ENCODE data around the gene DICER1.
A peak's percentile ranks its signal among the peaks of the same experiment; 100 is the strongest.
"Not testable (repeated sequence)": the region's sequence is repeated elsewhere in the genome, so short reads cannot be mapped to it uniquely, and the experiment has no call there.

The DICER1 gene, protein sequence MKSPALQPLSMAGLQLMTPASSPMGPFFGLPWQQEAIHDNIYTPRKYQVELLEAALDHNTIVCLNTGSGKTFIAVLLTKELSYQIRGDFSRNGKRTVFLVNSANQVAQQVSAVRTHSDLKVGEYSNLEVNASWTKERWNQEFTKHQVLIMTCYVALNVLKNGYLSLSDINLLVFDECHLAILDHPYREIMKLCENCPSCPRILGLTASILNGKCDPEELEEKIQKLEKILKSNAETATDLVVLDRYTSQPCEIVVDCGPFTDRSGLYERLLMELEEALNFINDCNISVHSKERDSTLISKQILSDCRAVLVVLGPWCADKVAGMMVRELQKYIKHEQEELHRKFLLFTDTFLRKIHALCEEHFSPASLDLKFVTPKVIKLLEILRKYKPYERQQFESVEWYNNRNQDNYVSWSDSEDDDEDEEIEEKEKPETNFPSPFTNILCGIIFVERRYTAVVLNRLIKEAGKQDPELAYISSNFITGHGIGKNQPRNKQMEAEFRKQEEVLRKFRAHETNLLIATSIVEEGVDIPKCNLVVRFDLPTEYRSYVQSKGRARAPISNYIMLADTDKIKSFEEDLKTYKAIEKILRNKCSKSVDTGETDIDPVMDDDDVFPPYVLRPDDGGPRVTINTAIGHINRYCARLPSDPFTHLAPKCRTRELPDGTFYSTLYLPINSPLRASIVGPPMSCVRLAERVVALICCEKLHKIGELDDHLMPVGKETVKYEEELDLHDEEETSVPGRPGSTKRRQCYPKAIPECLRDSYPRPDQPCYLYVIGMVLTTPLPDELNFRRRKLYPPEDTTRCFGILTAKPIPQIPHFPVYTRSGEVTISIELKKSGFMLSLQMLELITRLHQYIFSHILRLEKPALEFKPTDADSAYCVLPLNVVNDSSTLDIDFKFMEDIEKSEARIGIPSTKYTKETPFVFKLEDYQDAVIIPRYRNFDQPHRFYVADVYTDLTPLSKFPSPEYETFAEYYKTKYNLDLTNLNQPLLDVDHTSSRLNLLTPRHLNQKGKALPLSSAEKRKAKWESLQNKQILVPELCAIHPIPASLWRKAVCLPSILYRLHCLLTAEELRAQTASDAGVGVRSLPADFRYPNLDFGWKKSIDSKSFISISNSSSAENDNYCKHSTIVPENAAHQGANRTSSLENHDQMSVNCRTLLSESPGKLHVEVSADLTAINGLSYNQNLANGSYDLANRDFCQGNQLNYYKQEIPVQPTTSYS (N-terminal part only)

DNA sequence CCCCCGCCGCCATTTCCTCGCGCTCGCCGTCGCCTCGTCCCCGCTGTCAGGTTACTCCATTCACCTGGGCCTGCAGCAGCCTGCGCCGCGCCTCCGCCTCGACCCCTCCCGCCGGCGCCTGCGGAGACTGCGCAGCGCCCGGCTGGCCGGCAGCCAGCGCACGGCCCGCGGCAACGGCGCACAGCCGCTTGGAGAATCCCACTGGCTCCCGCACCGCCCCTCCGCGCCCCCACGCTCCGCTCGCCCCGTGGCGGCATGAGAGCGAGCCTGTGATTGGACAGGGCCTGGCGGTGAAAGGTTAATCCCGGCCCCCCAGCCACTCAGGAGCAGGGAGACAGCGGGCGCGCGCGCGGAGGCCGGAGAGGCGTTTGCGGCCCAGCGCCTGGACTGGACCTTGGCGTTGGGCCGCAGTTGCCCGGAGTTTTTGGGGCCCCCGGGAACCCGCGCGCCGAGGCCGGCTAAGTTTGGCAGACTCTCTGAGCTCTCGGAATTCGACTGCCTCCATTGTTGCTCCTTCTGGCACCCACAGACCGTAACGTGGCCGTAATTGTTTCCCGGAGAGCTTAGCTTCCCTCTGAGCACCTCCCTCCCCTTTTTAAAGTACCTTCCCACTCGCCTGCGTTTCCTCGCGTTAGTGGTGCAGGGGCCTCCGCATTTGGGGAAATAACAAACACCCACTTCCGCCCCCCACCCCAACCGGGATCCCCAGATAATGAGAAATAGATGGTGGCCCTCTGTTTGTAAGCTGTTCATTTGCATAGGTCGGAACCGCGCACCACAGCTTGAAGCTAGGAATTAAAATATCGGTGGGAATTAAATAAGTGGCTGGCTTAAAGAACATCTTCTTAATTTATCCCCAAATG lies at the start of gene DICER1:
DICER1 (minus strand) TSS at position 203 of the 863 bp plus-strand sequence. CDS start 24,071 bp downstream, outside the sequence.
- peak; percentile 94 for DNase-seq

DNA sequence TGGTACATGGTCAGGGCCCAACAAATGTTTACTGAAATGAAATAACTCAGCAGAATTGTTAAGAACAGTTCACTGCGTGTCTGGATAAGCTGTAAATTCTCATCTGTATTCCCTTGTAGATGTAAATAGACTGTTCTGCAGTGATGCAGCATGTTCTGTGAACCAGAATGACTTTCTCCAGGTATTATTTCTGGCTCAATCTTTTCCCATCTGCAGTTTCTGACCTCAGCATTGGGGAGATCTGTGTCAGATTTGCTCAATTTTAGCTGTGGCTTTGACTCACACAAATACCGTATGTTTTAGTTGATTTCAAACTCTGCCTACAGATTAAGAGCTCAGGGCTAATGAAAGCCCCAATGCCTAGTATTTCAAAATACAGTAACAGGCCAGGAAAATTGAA lies 49.2 kb upstream of the DICER1 start:
- DNase-seq, result no peak

DNA sequence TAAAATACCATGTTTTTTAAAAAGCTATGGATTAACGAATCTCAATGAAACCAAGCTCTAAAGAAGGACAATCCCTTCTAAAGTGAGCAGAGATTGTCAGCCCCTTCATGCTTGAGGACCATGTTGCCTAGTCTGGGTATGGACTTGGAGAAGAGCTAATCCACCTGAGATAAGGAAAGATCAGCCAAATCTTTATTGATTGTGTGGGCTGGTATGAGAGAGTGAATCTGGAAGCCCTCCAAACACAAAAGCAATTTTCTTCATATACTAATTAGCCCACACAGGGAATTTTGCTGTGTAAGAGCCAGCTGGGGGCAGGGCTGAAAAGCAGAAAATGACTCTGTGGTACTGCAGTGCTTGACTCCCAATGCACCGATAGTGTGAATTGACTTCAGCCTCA lies 47.4 kb upstream of the DICER1 start:
- DNase-seq, result no peak

DNA sequence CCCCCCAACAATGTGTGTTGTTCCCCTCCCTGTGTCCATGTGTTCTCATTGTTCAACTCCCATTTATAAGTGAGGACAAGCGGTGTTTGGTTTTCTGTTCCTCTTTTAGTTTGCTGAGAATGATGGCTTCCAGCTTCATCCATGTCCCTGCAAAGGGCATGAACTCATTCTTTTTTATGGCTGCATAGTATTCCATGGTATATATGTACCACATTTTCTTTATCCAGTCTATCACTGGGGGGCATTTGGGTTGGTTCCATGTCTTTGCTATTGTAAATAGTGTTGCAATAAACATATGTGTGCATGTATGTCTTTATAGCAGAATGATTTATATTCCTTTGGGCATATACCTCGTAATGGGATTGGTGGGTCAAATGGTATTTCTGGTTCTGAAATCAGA lies 44.4 kb upstream of the DICER1 start:
- not testable (repeated sequence) for DNase-seq

DNA sequence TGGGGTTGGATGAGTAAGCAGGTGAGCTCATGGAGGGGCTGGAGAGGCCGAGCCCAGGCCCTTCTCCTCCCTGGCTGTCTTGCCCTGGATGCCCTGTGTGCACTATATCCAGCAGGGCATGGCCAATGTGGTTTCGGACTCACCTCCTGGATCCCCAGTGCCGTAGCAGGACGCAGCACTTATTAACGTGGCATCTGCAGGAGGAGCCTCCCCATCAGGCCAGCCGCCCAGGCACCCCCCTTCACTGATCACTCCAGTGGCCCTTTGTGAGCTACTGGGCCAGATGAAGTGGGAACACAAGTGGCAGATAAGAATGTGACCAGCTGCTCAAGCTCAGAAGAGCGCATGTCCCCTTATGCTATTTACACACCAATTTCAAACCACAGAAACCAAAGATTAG lies 43.1 kb upstream of the DICER1 start:
- no peak for DNase-seq

DNA sequence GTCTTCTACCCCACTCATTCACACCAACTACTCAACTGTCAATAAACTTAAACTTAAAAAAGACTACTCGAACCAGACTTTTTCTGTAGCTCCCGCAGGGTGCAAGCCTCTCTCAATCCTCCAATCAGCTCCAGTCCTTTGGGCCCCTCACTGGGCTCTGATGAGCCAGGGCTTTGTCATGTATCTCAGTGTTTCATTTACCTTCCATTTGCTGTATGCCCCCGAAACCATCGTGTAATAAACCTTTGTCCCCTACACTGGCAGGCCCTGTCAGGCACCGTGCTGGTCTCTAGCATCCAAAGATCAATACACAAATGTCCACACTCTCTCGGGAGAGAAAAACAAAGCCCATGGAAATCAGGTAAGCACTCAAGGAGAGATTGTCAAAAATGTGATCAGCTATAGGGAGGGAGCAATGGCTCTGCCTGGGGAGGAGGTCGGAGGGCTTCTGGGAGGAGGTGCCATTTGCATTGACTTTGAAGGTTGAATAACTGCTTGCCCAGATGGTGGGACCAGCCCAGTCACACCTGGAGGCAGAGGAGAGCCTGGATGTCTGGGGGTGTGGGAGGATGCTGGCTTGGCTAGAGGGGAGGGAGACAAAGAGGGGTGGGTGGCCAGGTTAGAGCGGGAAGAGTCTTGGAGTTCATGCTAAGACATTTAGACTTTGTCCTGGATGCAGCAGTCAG lies 42.1 kb upstream of the DICER1 start:
- no peak for DNase-seq

DNA sequence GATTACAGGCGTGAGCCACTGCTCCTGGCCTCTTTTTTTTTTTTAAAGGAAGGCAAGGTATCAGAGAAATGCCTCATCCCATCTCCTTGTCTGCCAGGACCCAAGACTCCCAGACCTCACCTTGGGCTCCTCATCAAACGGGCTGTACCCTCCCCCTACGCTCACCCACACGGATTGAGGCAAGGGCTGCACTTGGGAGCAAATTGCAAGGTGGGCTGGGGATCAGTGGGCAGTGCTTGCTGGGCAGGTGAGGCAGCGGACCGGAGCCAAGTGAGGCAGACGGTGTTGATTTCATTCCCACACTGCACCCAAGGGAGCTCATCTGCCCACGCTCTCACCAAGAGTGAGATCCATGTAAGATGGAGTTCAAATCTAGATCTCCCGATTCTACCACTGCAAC lies 41.0 kb upstream of the DICER1 start:
- DNase-seq, result no peak

DNA sequence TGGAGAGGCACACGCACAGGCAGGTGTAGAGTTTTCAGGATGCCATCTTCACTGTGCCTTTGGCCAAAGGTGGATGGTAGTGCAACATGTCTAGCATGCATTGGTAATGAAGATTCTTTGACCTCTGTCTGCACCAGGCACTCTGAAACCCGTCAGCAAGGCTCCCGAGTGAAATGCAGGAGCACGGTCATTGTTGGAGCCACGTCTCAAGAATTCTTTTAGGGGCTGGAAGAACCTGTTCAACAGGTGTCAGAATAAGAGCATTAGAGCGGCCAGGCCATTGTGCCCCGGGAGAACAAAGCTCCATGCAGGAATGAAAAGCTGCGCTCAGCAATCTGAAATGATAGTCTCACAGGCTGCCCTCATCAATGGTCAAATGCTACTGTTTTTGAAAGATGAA lies 40.2 kb upstream of the DICER1 start:
- no peak for DNase-seq

DNA sequence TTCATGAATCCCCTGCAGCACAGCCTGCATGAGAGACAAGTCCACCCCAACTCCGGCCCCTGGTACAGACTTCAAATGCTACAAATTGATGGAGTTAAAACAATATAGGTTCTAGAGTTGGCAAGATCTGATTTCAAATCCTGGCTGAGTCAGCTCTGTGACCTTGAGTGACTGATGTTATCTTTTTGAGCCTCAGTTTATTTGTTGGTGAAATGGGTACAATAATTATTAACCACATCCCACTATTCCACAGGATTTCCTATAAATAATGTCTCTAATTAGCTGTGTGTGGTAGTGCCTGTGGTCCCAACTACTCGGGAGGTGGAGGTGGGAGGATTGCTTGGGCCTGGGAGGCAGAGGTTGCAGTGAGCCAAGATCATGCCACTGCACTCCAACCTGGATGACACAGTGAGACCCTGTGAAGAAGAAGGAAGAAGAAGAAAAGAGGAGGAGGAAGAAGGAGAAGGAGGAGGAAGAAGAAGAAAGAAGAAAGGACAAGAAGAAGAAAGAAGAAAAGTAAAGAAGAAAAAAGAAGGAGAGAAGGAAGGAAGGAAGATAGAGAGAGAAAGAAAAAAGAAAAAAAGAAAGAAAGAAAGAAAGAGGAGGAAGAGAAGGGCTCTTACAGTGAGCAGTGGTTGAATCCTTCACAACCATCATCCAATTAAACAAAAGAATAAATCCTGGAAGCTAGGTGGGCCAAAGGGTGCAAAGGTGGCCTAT lies 39.7 kb upstream of the DICER1 start:
- DNase-seq, result no peak

DNA sequence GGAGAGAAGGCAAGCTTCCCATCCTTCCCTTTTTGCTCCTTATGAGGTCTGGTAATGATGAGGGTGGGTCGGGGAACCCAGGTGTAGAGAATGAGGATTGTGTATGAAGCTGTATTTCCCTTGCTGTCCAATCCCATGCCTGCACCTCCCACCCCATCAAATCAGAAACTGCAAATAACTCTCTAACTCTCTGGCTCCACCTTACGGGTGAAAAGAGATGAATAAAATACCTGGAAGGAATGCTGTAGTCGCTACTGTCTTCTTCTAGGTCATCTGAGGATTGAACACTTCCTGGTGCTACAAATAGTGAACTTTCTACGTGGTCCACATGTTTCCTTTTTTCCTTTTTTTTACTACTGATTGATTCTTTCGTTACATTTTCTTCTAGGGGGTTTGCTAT lies 38.9 kb upstream of the DICER1 start:
- DNase-seq, result peak; percentile 25

DNA sequence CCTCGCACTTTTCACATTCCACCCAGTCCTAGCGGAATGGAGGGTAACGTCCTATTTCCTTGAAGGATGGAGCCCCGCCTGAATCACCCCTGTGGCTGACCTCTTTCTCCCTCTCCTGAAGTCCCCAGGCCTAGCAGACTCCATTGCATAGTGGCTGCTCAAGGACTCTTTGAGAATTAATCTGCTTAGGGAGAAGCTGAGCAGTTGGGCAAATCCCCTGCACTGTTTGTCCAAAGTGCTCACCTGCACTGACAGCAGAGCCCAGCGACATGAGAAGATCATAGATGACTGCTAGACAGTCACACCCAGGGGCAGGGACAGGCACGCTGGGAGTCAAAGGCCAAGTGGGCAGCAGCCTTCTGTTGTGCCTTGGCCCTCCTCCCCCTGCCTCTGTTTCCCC lies 37.7 kb upstream of the DICER1 start:
- no peak for DNase-seq

DNA sequence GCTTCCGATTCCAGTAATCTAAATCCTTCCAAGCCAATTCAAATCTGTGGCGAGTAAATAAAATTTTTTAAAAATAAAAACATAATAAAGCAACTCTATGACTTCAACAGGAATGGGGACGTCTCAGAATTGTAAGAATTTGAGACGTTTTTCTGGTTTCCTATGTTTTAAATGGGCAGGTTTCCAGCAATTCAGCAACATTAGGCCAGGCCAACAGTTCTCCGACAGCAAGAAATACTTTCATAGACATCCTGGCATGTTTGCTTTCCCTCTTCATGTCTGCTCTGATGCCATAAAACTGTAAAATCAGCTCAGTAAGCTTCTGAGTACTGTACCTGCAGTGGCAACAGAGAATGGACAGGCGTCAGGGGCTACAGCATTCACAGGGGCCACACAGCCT lies 35.8 kb upstream of the DICER1 start:
- no peak for DNase-seq

DNA sequence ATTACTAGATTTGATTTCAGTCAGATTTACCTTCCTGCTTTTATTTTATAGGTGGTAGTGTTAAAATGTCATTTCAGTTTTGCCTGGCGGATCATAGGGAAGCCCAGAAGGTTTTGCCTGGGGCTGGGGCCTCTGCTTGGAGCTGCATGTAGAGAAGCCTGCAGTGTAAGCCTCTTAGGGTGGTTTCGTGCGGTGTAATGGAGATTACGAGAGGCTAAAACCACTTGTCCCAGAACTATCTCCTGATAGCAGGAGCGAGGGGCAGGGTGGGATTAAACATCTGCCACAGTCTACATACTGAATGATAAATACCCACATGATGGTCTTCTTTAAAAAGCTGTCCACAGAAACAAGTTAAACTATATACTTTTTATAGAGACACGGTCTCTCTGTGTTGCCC lies 35.0 kb upstream of the DICER1 start:
- DNase-seq, result no peak

DNA sequence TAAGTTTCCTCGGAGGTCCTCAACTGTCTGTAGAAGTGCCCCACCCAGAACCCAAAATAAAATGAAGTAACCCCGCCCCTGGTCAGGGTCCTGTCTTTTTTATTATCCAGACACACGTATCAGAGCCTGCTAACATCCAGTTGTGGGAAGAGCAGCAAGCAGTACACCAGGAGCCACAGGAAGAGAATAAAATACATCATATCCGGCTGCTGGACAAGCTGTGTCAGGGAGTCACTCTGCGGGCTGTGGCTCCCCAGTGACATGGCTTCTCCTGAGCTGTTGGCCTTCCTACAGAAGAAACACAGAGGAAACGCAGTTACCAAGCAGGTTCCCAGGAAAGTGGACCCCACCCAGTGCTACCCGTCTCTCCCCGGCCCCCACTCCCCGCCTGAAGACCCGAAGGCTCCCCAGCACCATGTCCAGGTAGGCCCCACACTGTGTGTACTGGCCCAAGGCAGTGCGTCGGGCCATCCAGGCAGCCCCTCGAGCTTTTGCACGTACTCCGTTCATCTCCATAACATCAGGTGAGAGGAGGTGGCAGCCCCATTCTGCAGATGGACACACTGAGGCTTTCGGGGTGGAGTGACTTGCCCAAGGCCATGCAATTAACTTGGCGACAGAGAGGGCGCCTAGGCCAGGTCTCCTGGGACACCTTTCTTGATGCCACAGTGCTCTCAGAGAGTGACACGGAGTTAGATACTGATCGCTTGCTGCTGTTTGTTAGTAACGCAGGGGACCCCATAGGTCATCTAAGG lies 34.3 kb upstream of the DICER1 start:
- no peak for DNase-seq

DNA sequence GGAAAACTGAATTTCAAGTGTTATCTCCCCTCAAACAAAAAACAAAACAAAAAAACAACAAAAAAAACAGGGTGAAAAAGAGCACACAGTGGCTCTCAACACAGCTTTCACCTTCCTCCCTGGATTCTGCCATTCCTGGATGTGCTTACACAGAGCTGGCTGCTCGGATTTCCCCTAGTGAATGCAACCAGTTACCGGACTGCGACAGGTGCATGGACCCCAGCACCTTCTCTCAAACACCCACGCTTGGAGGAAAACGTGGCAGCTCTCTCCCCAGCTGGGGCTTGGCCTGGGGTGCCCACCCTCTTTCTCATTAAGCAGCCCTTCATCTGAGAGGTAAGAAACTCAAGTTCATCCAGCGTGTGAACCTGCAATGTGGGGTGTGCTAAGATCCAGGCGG lies 33.5 kb upstream of the DICER1 start:
- no peak for DNase-seq

DNA sequence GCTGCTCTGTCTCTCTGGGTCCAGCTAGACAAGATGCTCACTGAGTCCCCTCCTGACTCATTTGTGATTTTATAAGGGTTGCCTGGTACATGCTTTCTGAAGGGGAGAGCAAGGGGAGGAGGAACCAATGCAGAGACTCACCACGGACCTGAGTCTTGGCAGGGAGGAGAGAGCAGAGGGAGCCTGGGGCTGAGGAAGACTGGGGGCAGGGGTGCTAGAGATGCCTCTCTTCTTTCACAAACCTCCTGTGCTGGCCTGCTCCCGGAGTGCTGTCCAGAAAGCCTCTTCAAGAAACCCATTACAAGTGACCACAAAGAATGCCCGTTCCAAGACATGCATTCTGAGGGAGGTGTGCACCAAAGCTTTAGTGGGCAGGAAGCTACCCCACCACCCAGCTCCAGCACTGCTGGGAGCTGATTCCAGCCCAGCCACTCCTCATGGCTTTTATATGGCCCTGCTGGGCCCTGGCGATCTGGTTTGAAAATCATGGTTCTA lies 33.1 kb upstream of the DICER1 start:
- no peak for DNase-seq

DNA sequence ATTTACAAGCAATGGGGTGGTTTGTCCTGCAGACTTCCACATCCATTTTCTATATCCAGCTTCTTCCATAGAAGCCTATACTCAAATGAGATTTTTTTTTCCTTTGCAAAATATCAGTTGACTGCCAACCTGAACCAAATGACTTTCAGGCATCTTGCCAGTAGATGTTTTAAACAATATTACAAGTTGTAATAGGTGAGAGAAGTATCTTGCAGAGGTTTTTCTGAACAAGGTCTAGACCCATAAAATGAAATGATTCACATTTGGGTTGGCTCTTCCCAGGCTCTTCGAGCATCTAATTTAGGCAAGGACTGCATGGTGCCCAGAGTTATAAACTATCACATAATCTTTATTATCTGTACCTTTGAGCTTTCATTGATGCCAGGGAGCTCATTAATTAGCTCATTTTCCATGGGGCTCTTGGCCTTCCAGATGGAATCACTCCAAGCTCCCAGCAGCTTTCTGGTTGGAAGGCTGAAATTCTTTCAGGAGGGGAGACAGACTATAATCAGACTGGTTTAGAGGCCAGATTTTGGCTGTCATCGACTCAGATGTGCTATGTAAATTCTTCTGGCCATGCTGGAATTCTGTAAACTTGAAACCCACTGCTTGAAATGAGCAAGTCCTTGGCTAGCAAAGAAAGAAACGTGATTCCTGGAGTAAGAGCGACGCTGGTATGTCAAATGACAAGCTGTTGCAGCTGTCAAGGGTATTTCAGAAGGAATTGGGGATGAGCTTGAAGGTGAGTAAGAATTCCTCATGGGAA lies 32.2 kb upstream of the DICER1 start:
- no peak for DNase-seq

DNA sequence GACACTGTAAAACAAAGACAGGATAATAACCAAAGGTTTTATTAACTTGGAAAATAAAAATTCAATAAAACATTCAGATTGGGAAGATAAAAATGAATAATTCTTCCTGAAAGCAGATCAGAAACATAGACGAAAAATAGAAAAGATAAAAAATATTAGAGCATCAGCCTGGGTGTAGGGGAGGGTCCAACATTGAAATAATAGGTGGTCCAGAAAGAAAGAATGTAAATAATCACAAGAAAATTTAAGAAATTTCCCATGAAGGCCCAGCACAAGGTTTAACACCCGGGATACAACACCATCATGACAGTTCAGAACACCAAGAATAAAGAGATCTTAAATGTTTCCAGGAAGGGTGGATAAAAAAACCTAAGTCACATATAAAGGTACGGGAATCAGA lies 31.1 kb upstream of the DICER1 start:
- no peak for DNase-seq

DNA sequence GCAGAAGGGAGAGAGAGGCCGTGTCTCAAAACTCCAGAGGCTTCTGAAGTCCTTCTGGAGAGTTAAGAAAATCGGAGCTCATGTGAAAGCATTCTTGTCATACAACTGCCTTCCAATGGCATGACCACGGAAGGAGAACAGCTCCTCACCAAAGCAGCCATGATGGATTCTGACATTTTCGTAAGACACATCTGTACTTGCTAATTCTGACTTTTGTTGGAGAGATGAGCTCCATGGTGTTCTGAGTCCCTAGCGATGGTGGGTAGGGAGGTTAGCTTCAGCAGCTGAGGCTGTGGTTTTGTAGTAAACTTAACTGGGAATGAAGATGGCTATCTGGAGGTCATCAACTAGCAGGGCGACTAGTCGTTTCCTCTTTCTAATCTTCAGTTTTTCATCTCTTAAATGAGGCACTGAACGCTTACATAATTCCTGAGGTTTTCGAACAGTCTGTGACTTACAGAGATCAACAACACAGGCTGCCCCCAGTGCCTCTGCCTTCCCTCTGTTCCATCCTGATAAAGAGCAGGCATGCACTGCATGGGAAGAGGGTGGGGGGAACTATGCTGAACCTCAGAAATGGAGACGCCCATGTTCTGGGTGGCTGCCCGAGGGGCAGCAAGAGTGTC lies 28.6 kb upstream of the DICER1 start:
- no peak for DNase-seq
